ENCODE data around the gene PAM.

GRCh38 chr5:102813740-102814139 is 58.6 kb downstream of the PAM start:
- no peak for TF ChIP-seq POLR2A (IDR thresholded peaks at IDR 0.05)
- TF ChIP-seq, protein P1, sequence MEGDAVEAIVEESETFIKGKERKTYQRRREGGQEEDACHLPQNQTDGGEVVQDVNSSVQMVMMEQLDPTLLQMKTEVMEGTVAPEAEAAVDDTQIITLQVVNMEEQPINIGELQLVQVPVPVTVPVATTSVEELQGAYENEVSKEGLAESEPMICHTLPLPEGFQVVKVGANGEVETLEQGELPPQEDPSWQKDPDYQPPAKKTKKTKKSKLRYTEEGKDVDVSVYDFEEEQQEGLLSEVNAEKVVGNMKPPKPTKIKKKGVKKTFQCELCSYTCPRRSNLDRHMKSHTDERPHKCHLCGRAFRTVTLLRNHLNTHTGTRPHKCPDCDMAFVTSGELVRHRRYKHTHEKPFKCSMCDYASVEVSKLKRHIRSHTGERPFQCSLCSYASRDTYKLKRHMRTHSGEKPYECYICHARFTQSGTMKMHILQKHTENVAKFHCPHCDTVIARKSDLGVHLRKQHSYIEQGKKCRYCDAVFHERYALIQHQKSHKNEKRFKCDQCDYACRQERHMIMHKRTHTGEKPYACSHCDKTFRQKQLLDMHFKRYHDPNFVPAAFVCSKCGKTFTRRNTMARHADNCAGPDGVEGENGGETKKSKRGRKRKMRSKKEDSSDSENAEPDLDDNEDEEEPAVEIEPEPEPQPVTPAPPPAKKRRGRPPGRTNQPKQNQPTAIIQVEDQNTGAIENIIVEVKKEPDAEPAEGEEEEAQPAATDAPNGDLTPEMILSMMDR (IDR thresholded peaks at IDR 0.05), result no peak
